Loucy (cell line): ENCODE data around the gene SEC31A.

Experiments
- H2AFZ ChIP-seq: fragments of 200-600 bp; sonication (generic); 2 replicates; pipeline ENCODE4 v1.6.0; 2016; ENCODE audit warnings: antibody characterized with exemption, mild to moderate bottlenecking, low read length, moderate library complexity
- H3F3A ChIP-seq: fragments of 200-600 bp; 2 replicates; pipeline ENCODE4 v1.6.0; 2016; ENCODE audit warnings: antibody characterized with exemption, low read depth, mild to moderate bottlenecking
- H3K27me3 ChIP-seq: fragments of 200-600 bp; sonication (generic); 2 replicates; pipeline ENCODE4 v1.6.1; 2014; ENCODE audit warnings: low read length, mild to moderate bottlenecking; ENCODE audit not compliant: insufficient read depth, poor library complexity, severe bottlenecking
- H3K36me3 ChIP-seq: fragments of 200-600 bp; sonication (generic); 2 replicates; pipeline ENCODE4 v1.6.1; 2016; ENCODE audit warnings: low read length; ENCODE audit not compliant: insufficient read depth
- H3K4me1 ChIP-seq: fragments of 200-600 bp; sonication (generic); 2 replicates; pipeline ENCODE4 v1.5.1; 2014; ENCODE audit warnings: low read length, mild to moderate bottlenecking; ENCODE audit not compliant: insufficient read depth, poor library complexity, severe bottlenecking
- H3K4me2 ChIP-seq: fragments of 200-600 bp; sonication (generic); 2 replicates; pipeline ENCODE4 v1.6.0; 2014; ENCODE audit warnings: antibody characterized with exemption, low read length, low read depth, mild to moderate bottlenecking; ENCODE audit not compliant: poor library complexity, severe bottlenecking
- H3K4me3 ChIP-seq: fragments of 200-600 bp; sonication (generic); 2 replicates; pipeline ENCODE4 v1.5.1; 2014; ENCODE audit warnings: low read length, mild to moderate bottlenecking, mixed read lengths; ENCODE audit not compliant: poor library complexity, severe bottlenecking
- H3K79me2 ChIP-seq: fragments of 200-600 bp; sonication (generic); 2 replicates; pipeline ENCODE4 v1.6.1; 2014; ENCODE audit warnings: low read length; ENCODE audit not compliant: insufficient read depth
- H3K9ac ChIP-seq: fragments of 200-600 bp; sonication (generic); 2 replicates; pipeline ENCODE4 v1.6.0; 2014; ENCODE audit warnings: mild to moderate bottlenecking, low read depth, low read length, moderate library complexity; ENCODE audit not compliant: poor library complexity, severe bottlenecking
- H3K9me2 ChIP-seq: fragments of 200-600 bp; sonication (generic); replicated peaks from 2 replicates; pipeline ENCODE4 v1.6.1; 2016; ENCODE audit warnings: low read depth, low read length, mixed read lengths
- H3K9me3 ChIP-seq: fragments of 200-600 bp; sonication (generic); 2 replicates; pipeline ENCODE4 v1.6.1; 2014; ENCODE audit warnings: mild to moderate bottlenecking, antibody characterized with exemption, low read length, low read depth; ENCODE audit not compliant: insufficient read depth
- H4K20me1 ChIP-seq: fragments of 200-600 bp; sonication (generic); 2 replicates; pipeline ENCODE4 v1.6.0; 2014; ENCODE audit warnings: antibody characterized with exemption, low read length, mild to moderate bottlenecking; ENCODE audit not compliant: insufficient read depth, poor library complexity, severe bottlenecking
- EZH2phosphoT487 ChIP-seq: fragments of 200-600 bp; IDR thresholded peaks from 2 replicates; pipeline ENCODE4 v1.6.1; 2018; ENCODE audit warnings: antibody characterized with exemption, mild to moderate bottlenecking, moderate library complexity, borderline replicate concordance
- TF ChIP-seq, protein P1 (sequence below): fragments of 200-600 bp; sonication (generic); conservative IDR thresholded peaks from 2 replicates; pipeline ENCODE4 v1.5.1; 2014; ENCODE audit warnings: mild to moderate bottlenecking, antibody characterized with exemption, low read length

Gene SEC31A

DNA sequence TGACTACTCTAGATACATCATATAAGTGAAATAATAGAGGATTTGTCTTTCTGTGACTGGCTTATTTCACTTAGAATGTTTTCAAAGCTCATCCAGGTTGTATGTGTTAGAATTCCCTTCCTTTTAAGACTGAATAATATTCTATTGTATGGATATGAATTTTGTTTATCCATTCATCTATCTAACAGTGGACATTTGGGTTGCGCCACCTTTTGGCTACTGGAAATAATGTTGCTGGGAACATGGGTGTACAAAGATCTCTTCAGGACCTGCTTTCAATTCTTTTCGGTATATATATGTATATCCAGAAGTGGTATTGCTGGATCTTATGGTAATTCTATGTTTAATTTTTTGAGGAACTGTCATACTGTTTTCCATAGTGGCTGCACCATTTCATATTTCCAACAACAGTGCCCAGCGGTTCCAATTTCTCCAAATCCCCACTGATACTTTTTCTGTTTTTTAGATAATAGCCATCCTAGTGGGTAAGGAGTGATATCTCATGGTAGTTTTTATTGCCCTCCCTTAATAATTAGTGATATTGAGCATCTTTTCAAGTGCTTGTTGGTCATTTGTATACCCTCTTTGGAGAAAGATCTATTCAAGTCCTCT, 88.9 kb downstream of the SEC31A start:
- H3K9ac ChIP-seq: no peak overlapping the region
- H3K79me2 ChIP-seq: peaks cover 14% of the 10 kb centered on the region
- H3K9me3 ChIP-seq: no peaks in the 10 kb centered on the region
- TF ChIP-seq, protein P1, sequence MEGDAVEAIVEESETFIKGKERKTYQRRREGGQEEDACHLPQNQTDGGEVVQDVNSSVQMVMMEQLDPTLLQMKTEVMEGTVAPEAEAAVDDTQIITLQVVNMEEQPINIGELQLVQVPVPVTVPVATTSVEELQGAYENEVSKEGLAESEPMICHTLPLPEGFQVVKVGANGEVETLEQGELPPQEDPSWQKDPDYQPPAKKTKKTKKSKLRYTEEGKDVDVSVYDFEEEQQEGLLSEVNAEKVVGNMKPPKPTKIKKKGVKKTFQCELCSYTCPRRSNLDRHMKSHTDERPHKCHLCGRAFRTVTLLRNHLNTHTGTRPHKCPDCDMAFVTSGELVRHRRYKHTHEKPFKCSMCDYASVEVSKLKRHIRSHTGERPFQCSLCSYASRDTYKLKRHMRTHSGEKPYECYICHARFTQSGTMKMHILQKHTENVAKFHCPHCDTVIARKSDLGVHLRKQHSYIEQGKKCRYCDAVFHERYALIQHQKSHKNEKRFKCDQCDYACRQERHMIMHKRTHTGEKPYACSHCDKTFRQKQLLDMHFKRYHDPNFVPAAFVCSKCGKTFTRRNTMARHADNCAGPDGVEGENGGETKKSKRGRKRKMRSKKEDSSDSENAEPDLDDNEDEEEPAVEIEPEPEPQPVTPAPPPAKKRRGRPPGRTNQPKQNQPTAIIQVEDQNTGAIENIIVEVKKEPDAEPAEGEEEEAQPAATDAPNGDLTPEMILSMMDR: peak; percentile 72
- TF ChIP-seq EZH2phosphoT487: no peak
- no peaks in the 10 kb centered on the region for H3F3A ChIP-seq
- peaks cover 19% of the 10 kb centered on the region for H3K4me1 ChIP-seq
- H4K20me1 ChIP-seq: peaks cover 7% of the 10 kb centered on the region
- H2AFZ ChIP-seq: no peak overlapping the region
- H3K27me3 ChIP-seq: no peaks in the 10 kb centered on the region
- H3K4me3 ChIP-seq: no peak overlapping the region
- H3K36me3 ChIP-seq: no peaks in the 10 kb centered on the region
- H3K4me2 ChIP-seq: no peak overlapping the region
- H3K9me2 ChIP-seq: no peaks in the 10 kb centered on the region

DNA sequence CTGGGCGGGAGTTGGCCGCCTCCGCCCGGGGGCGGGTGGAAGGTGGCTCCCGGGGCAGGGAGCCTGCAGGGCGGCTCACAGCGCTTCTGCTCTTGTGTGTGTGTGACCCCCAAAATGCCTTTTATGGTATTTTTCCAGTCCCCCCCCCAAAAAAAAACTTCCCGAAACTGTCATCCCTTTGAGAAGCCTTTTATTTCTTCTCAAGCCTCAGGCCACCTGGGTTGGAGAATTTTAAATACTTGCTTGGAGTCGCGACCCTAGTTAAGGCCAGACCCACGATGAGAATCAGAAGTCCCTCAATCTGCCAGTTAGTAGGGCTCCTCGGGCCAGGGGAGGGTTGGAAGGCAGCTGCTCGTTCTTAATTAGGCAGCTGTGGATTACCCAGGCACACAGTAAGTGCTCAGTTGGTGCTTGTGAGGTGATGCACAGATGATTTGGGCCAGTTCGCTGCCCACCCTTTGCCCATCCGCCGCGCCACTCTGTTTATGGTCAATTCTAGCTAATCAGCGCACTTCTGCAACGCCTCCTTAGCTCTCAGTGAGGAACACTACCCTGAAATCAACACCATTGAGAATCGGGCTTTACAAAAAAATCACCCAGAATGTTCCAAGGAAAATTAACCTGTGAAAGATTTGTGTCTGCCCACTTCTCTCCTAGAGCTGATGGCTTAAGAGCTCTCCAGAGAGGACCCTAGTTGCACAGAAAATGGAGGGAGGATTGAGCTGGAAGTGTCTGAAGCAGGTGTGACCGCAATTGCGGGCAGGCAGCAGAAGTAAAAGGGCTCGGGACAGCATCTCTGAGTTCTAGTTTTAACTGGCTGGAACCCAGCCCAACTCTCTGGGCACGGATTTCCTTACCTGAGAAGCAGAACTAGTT, 91.7 kb downstream of the SEC31A start:
- Histone ChIP-seq H3K4me3 (peak overlapping the region; percentile 88), H4K20me1 (peaks cover 15% of the 10 kb centered on the region), H2AFZ (peak overlapping the region; percentile 95), H3K36me3 (no peaks in the 10 kb centered on the region), H3K4me2 (peak overlapping the region; percentile 87), H3K4me1 (peaks cover 31% of the 10 kb centered on the region), H3K27me3 (no peaks in the 10 kb centered on the region), H3K9me3 (no peaks in the 10 kb centered on the region), H3K9me2 (no peaks in the 10 kb centered on the region), H3K9ac (peak overlapping the region; percentile 78), H3K79me2 (peaks cover 35% of the 10 kb centered on the region), H3F3A (no peaks in the 10 kb centered on the region)
- TF ChIP-seq, protein P1: no peak
- TF ChIP-seq EZH2phosphoT487: no peak

DNA sequence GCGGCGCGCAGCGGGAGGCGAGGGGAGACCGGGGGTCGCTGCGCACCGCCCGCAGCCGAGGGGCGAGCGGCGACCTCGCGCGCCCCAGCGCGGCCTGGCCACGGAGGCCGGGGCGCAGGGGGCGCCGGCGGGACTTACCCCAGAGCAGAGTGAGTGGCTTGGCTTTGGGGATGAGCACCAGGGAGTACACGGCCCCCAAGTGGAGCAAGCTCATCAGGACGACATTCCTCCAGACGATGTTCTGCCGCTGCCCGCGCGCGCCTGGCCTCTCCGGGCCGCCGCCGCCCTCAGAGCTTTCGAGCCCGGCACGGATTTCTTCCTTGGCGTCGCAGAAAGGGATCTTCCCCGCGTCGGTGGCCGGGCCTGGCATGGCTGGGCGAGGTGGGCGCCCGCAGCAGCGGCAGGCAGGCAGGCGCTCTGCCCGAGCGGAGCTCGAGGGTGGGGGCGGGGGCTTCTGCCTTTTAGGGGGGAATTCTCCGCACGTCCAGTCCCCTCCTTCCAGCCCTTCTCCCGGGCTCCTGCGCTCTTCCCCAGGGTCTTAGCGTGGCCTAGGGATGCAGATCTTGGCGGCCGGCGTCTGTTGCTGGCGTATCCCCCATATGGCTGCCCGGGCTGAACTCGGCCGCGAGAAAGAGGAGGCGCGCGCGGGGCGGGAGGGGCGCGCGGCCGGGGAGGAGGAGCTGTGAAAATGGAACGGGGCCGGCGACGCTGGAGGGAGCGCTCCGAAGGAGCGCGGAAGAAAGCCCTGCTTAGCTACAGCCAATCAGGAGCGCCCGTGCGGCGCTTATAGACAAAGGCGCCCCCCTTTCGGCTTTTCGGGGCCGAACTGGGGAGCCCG, 92.6 kb downstream of the SEC31A start, which contains the start of gene SCD5:
TSS of gene SCD5 (minus strand) at position 629 of the 838 bp plus-strand sequence. CDS start at position 370, 259 bp downstream.
- Histone ChIP-seq H3F3A (no peaks in the 10 kb centered on the region), H3K79me2 (peaks cover 35% of the 10 kb centered on the region), H3K9me3 (no peaks in the 10 kb centered on the region), H3K9ac (peak within 1 kb of the TSS; percentile 78), H3K4me1 (peaks cover 38% of the 10 kb centered on the region), H3K36me3 (no peaks in the 10 kb centered on the region), H3K27me3 (no peaks in the 10 kb centered on the region), H2AFZ (peak within 1 kb of the TSS; percentile 95), H4K20me1 (peaks cover 15% of the 10 kb centered on the region), H3K9me2 (no peaks in the 10 kb centered on the region), H3K4me2 (peak within 1 kb of the TSS; percentile 87), H3K4me3 (peak within 1 kb of the TSS; percentile 88)
- TF ChIP-seq EZH2phosphoT487: no peak
- TF ChIP-seq, protein P1: no peak
